Right ventricle myocardium superior (tissue), 1 donor: Measurements from ENCODE around the gene ADARB1. TPM values are rescaled to one million over a fixed set of nuclear protein-coding genes. Genes with fewer than 3 reads are reported as not detected.

Experiments
- ATAC-seq: fragments of 200-7000 bp; cut with Tn5 transposase; one replicate; pipeline ENCODE4 v1.9.1; 2020; ENCODE audit warnings: mild to moderate bottlenecking; ENCODE audit not compliant: poor library complexity
- DNase-seq: peaks from one replicate; pipeline ENCODE4 v3.0.0-alpha.2; 2020
- intact Hi-C: fragments of 100-400 bp; cut with DNase I; formaldehyde crosslinking; loops from one replicate; pipeline ENCODE4 v1.11.2; 2022
- total RNA-seq: library from RNA; stranded (reverse); fragmentation: NEBNext Ultra II Directional; extraction: Animal tissue kit (Norgen Biotek cat#: 25700); gene quantifications from one replicate; pipeline ENCODE4 v1.2.1, GENCODE V29; 2021
- donor health status: DM: no; HTN: yes; CAD: no; lungs with severe emphysema.

ADARB1 gene
- total RNA-seq, 1 donor from 2014 or later, result 11.6 TPM

- intact Hi-C loops, result no loop called here
- DNase-seq (no peak), ATAC-seq (no peak)
Measured at GRCh38 chr21:45149021-45149420, 74.6 kb downstream of the ADARB1 start.

DNA sequence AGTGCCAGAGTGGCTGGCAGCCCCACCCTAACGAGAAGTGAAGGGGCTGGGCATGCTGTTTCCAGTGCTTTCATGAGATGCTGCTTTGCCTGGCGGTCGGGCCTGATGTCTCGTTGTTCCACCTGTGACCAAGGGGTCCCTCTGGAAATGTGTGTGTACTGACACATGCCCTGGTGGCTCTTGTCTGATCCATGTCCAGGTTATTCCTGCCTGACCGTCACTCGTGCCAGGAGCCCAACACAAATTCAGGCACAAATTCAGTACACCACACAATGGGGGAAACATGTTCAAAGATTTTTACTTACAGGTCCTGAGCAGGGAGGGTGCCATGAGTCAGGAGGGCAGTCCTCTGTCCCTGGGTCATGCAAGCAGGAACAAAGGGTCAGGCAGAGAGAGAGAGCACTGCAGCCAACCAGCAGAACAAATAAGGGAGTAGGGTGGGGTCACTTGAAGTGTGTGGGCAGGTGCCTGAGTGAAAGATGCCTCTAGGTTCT is 76.3 kb downstream of the ADARB1 start:
- intact Hi-C loops, result loop anchor here (10.0 kb wide), 1 partner anchor 284 kb away; no protein-coding TSS in a partner anchor
- no peak for ATAC-seq
- no peak for DNase-seq

DNA sequence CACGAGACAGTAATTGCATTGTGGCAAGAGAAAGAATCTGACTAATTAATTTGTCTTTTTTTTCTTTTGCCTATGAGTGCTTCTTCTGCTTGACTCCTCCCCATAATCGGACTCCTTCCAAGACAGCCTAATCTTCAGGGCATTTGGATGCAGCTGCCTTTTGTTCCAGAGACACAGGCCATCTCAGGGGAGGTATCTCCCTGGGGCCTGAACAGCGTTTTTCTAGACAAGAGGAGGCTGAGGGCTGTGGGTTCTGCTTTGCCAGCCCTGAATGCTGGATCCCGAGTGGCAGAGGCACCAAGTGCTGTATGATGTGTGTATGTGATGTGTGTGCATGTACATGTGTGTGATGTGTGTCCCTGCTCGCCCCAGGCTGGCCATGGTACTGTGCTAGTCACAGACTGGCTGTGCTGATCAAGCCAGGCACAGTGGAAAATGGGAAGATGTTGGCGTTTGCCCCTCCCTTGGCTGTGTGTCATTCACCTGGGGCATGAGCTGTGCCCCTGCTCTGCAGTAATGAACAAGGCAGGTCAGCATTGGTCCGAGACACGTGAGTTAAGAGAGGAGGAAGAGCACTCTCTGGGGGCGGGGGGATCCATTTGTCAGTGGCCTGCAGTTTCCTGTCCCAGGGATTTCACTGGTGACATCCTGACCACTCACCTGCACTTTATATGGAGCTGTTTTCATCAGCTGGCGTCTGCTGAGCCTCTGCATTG is 77.2 kb downstream of the ADARB1 start:
- ATAC-seq (no peak), DNase-seq (no peak)
- intact Hi-C loops, result loop anchor here (10.0 kb wide), 1 partner anchor 283 kb away; no protein-coding TSS in a partner anchor

GRCh38 chr21:45152265-45152746 is 77.9 kb downstream of the ADARB1 start:
- DNase-seq (peak; percentile 59), ATAC-seq (peak; percentile 57)
- intact Hi-C loops, result loop anchor here (10.0 kb wide), 1 partner anchor 282 kb away; no protein-coding TSS in a partner anchor

- intact Hi-C loops, result loop anchor here (10.0 kb wide), 1 partner anchor 281 kb away; no protein-coding TSS in a partner anchor
- ATAC-seq, result no peak
- no peak for DNase-seq
Measured at GRCh38 chr21:45153358-45154318, 79.3 kb downstream of the ADARB1 start.

DNA sequence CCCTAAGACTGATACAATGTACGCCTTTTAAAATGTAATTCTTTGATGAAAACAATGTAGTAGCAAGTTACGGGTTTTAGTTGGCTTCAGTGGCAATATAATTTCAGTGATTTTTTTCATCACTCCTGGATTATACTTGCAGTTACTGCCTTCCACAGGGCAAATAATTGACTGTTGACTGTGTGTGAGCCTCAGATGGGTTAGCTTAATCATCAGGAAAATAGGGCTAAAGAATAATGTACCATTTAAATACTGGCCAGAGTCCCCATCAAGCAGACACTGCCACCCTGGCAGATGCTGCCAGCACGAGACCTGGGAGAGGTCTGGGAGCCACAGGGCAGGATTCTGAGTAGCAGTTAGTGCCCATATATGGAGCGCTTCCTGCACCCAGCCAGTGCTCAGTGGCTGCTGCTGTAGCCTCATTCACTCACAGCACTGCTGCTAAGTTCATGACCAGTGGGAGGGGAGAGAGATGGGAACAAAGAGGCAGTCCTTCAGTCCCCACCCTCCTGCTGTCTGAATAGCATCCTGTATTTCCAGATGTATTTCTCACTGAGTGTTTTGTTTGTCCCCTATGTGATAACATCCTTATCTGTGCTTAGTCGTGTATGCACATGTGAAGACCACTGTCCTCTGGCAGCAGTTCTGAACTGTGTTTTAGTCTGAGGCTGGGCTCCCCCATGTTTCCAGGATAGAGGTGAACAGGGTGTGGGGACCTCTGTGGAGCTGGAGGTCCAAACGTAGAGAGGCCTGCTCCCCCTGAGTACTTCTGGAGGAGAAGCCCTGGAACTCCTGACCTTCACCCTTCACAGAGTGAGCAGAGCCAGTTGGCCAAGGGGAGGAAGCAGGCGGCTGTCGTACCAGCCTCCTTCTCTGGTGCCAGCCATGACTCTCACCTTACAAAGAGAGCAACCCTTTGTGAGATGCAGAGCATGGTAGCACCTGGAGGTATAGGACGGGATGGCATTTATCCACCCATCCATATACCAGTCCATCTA is 80.4 kb downstream of the ADARB1 start:
- ATAC-seq, result no peak
- no peak for DNase-seq
- intact Hi-C loops, result loop anchor here (10.0 kb wide), 1 partner anchor 280 kb away; no protein-coding TSS in a partner anchor

DNA sequence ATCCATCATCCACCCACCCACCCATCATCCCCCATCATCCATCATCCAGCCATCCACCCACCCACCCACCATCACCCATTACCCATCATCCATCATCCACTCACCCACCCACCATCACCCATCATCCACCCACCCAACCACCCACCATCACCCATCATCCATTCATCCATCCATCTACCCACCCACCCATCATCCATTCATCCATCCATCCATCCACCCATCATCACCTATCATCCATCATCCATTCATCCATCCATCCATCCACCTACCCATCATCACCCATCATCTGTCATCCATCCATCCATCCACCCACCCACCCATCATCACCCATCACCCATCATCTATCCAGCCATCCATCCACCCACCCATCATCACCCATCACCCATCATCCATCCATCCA is 81.5 kb downstream of the ADARB1 start:
- ATAC-seq (no peak), DNase-seq (no peak)
- intact Hi-C loops, result loop anchor here (10.0 kb wide), 1 partner anchor 279 kb away; no protein-coding TSS in a partner anchor

GRCh38 chr21:45156459-45156858 is 82.1 kb downstream of the ADARB1 start:
- DNase-seq (no peak), ATAC-seq (no peak)
- intact Hi-C loops, result loop anchor here (10.0 kb wide), 1 partner anchor 278 kb away; no protein-coding TSS in a partner anchor

DNA sequence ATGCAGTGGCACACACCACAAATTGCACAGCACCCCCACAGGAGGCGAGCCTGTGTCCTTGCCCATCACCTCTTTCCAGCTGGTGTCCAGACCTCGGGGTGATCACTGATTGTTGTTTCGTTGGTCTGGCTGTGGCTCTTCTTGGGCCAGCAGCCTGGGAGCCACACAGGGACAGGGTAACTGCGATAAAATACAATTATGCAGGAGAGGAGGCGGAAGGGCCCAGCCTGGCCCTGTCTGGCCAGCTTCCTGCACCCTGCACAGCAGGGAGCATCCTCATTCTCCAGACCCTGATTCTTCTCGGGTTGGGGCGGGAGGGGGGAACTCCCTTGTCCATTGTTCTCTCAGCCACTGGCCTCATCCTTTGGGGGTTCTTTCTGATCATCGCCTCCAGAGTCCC is 83.6 kb downstream of the ADARB1 start:
- DNase-seq (no peak), ATAC-seq (no peak)
- intact Hi-C loops, result loop anchor here (10.0 kb wide), 1 partner anchor 277 kb away; no protein-coding TSS in a partner anchor

GRCh38 chr21:45158491-45159423 is 84.4 kb downstream of the ADARB1 start:
- DNase-seq (no peak), ATAC-seq (no peak)
- intact Hi-C loops, result loop anchor here (10.0 kb wide), 1 partner anchor 276 kb away; no protein-coding TSS in a partner anchor

DNA sequence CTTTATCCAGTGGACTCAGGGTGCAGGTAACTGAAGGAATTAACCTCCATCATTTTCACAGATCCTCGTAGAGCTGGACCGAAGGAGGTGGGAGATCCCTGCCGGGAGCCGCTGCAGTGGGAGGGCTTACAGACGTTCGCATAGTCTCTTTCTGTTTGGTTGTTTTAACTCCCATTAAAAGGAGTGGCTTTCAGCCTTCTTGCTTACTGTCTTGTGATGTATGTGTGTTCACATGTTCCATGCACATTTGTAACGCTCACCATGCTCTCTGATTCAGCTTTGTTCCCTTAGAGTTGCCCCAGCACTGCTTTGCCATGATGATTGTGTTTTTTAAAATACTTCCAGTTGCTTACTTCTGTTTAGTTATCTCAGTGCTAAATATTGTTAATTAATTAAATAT is 85.8 kb downstream of the ADARB1 start:
- no peak for ATAC-seq
- intact Hi-C loops, result no loop called here
- DNase-seq, result no peak

DNA sequence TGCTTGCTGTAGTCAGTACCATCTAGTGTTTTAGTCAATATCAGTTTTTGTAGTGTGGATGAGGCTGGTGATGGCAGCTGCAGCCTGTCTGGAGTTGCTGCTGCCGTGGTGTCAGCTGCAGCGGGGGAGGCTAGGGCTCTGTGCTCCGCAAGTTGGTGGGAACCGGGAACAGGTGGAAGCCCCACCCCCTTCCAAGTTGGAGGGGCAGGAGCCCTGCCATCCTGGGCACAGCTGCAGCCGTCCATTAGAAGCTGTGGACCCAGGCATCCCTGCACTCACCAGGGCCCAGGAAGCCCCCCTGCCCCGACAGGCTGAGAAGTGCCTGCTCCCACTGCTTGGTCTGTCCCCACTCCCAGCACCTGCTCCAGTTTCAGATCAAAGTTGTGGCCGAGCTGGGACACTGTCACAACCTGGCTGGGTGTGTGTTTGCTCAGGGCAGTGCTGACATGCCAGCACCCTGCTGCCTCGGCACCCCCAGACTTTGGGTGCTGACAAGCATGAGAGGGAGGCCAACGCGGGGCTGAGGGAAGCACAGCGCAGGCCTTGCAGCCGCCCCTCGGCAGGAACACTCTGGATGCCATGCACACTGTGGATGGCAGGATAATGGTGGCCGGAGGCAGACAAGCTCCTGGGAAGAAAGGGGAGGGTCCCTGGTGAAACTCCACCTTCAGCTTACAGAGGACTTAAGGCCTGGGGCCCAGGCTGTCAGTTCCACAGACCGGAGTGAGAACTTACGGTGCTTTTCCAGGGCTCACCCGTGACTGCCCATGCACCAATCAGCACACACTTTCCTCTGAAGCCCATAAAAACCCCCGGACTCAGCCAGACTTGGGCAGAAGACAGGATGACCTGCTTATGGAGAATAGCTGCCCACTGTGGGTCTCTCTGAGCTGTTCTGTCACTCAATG is 86.9 kb downstream of the ADARB1 start:
- ATAC-seq, result no peak
- intact Hi-C loops, result no loop called here
- DNase-seq, result no peak

DNA sequence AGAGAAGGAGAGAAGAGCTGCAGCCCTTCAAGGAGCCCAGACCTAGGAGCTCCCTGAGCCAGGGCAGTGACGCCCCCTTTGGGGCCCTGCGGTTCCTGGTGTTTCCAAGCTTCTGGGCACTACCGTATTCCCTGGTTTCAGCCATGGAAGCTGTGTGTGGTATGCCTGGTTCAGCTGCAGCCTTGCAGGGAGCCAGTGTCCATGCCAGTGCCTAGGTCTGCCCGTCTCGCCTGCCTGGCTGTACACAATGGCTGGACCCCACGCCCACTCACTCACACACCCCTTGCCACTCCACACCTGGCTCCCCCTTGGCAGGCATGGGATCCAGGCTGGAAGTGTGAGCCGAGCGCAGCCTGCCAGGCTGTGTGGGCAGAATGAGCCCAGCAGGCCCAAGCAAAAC is 87.7 kb downstream of the ADARB1 start:
- intact Hi-C loops, result no loop called here
- DNase-seq (no peak), ATAC-seq (no peak)

- DNase-seq (no peak), ATAC-seq (no peak)
- intact Hi-C loops, result no loop called here
Measured at GRCh38 chr21:45162809-45163208, 88.4 kb downstream of the ADARB1 start.

DNA sequence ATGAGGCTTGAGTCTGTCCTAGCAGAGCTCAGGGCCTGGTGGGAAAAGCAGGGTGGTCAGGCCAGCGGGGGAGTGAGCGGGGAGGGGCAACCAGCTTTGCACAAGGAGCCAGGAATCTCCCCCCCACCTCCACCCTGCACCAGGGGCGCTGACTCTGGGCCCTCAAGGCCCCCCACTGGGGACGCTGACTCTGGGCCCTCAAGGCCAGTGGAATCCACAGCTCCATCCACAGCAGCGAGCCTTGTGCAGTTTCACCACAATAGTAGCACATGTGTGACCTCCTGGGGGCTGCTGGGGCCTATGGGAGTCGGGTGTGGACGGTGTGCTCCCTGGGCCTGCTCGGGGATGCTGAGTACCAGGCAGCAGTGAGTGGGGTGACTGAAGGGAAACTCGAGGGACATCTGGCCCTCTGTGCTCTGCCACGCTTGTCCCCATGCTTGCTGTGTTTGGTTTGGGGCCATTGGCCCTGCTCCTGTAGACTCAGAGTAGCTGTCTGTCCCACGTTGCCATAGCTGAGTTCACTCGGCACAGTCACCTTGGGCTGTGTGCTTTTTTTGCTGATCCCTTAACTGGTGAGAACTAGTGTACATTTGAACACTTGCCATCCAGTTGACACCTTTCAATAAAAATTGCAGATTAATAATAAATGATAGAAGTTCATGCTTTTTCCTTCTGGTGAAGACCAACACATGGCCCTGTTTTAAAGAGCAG is 89.2 kb downstream of the ADARB1 start:
- ATAC-seq, result peak; percentile 58
- no peak for DNase-seq

More for the DNA sequence above, 89.2 kb downstream of the ADARB1 start:
- intact Hi-C loops, result no loop called here
